ENCODE measurements around the gene ARSA. TPM values are rescaled to one million over a fixed set of nuclear protein-coding genes. Genes with fewer than 3 reads are reported as not detected.

Gene ARSA
- total and polyA plus RNA-seq, 2 donors (not counting 3 experiments of a cell fraction or from before 2014, with no cell fraction given): 22.3 to 33.6 TPM

DNA sequence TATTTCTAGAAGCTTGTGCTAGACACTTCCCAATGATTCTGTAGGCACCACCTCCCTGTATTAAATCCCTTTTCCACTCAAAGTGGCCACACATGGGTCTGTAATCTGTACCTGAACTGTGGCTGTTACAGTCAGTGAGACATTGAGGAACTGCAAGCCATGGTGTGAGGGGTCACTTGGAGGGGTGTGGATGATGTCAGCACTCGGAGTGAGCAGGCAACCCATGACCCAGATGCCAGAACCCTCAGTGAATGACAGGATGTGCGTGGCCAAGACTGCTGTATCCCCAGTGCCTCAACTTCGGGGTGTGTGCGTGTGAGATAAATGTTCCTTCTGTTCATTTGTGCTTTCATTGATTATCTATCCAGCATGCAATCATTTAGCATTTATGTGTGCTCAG, 30.0 kb upstream of the ARSA start:
- CTCF ChIA-PET: interaction anchor here (0.7 to 1.5 kb wide), 3 partner anchors 8 to 12 kb away, joined by 3 to 7 read pairs (median 4); no protein-coding TSS in a partner anchor
- no peaks in the 10 kb centered on the region for H3K9me3 ChIP-seq (replicated peaks; ENCODE audit: control insufficient read depth, insufficient read depth, low read length)
- FAIRE-seq (no peak), DNase-seq (ENCODE audit: low read depth, low spot score) (no peak)
- no peak overlapping the region for H3K27ac ChIP-seq (ENCODE audit: insufficient read depth, low read depth, low read length)
- no peak overlapping the region for H3K4me3 ChIP-seq (replicated peaks in 1 of 3; ENCODE audit: insufficient read depth in 1 of 3, low read depth in 1 of 3, low read length in 3 of 3)
- H2AFZ ChIP-seq (ENCODE audit: low read depth, low read length): peak overlapping the region; percentile 17
- H4K20me1 ChIP-seq (replicated peaks; ENCODE audit: control insufficient read depth, extremely low read depth, insufficient read depth, low read length): no peaks in the 10 kb centered on the region
- H3K27me3 ChIP-seq (ENCODE audit: control insufficient read depth in 2 of 2, insufficient read depth in 2 of 2, low read length in 2 of 2): no peaks in the 10 kb centered on the region
- no TSS peak for BruUV-seq (replicated peaks)
- intact Hi-C loops (cut with micrococcal nuclease) (loop anchor here (2.0 kb wide), 1 partner anchor 17 kb away; no protein-coding TSS in a partner anchor), dilution Hi-C loops (cut with MboI; ENCODE audit: extremely low pct_ligation_motif_present, low sequenced_read_pairs) (no loop called here)
- H3K79me2 ChIP-seq (ENCODE audit: control insufficient read depth, insufficient read depth, low read length): no peaks in the 10 kb centered on the region
- peaks cover 29% of the 10 kb centered on the region for H3K4me1 ChIP-seq (ENCODE audit: control insufficient read depth, extremely low read depth, insufficient read depth, low read length)
- TF ChIP-seq JUN (IDR thresholded peaks at IDR 0.05; ENCODE audit: borderline replicate concordance, insufficient read depth, insufficient read length, low read depth) (no peak), MYC (IDR thresholded peaks at IDR 0.05; ENCODE audit: low read depth, low read length) (no peak)
- TF ChIP-seq, protein P1, sequence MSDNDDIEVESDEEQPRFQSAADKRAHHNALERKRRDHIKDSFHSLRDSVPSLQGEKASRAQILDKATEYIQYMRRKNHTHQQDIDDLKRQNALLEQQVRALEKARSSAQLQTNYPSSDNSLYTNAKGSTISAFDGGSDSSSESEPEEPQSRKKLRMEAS (IDR thresholded peaks at IDR 0.05; ENCODE audit: insufficient read depth, insufficient read length): no peak
- H3K4me2 ChIP-seq (ENCODE audit: insufficient read depth, low read length): no peak overlapping the region
- no peaks in the 10 kb centered on the region for H3K9me1 ChIP-seq (replicated peaks; ENCODE audit: control insufficient read depth, extremely low read depth, insufficient read depth, low read length)
- POLR2A ChIA-PET: no interaction called here
- no peaks in the 10 kb centered on the region for H3K36me3 ChIP-seq (ENCODE audit: control insufficient read depth in 2 of 2, extremely low read depth in 1 of 2, insufficient read depth in 2 of 2, low read length in 2 of 2)
- no peak overlapping the region for H3K9ac ChIP-seq (replicated peaks; ENCODE audit: extremely low read depth, insufficient read depth, low read length)

DNA sequence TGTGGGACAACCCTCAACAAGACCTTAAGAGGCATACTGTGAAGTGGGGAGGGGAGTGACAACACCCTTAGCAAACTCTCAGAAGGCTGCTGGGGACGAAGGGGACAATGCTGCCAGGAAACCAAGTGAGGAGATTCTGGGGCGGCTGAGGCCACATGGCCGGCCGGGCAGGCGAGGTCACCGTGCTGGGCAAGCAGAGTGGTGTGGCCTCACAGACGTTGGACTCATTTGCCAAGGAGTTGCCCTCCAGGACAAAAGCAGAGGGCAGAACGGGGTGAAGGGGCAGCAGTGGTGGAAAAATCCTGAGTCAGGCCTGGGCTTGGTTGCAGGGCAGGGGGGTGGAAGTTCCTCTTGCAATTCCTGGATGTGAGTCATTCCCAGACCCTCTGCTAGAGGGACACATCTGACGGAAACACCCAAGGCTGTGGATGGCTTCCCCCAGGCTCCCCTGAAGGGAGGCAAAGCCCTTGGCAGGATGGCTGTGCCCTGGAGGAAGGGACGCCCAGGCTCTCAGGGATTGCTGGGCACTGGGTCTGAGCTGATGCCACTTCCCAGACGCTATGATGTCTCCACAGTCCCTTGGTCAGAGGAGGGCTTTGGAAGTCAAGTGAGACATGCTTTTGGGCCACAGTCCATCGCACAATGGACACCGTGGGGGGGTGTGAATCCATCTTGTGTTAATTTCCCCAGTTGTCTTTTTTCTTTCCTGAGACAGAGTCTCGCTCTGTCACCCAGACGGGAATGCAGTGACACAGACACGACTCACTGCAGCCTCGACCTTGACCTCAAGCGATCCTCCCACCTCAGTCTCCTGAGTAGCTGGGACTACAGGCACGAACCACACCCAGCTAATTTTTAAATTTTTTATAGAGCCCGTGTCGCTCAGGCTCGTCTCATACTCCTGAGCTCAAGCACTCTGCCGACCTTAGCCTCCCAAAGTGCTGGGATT, 28.4 kb upstream of the ARSA start:
- ChIA-PET CTCF (interaction anchor here (0.7 to 1.5 kb wide), 7 partner anchors 10 to 36 kb away, joined by 3 to 7 read pairs (median 4); partner anchors contain the start of genes ARSA and SHANK3), POLR2A (interaction anchor here (1.3 kb wide), 1 partner anchor 15 kb away, joined by 4 read pairs; no protein-coding TSS in a partner anchor)
- peak overlapping the region; percentile 47 for H3K4me2 ChIP-seq (ENCODE audit: insufficient read depth, low read length)
- BruUV-seq (replicated peaks): TSS peak; percentile 91
- H3K9me1 ChIP-seq (replicated peaks; ENCODE audit: control insufficient read depth, extremely low read depth, insufficient read depth, low read length): no peaks in the 10 kb centered on the region
- dilution Hi-C loops (cut with MboI; ENCODE audit: extremely low pct_ligation_motif_present, low sequenced_read_pairs) (no loop called here), intact Hi-C loops (cut with micrococcal nuclease) (loop anchor here (1.0 to 2.0 kb wide), 3 partner anchors 16 to 28 kb away; partner anchors contain the start of genes ARSA and SHANK3)
- H3K4me1 ChIP-seq (ENCODE audit: control insufficient read depth, extremely low read depth, insufficient read depth, low read length): peaks cover 29% of the 10 kb centered on the region
- no peaks in the 10 kb centered on the region for H3K36me3 ChIP-seq (ENCODE audit: control insufficient read depth in 2 of 2, extremely low read depth in 1 of 2, insufficient read depth in 2 of 2, low read length in 2 of 2)
- H3K27ac ChIP-seq (ENCODE audit: insufficient read depth, low read depth, low read length): peak overlapping the region; percentile 86
- TF ChIP-seq POLR2AphosphoS5 (IDR thresholded peaks at IDR 0.05; ENCODE audit: insufficient read depth, low read depth, low read length) (peak; percentile 97), POLR2A (IDR thresholded peaks at IDR 0.05; ENCODE audit: low read depth, low read length) (peak; percentile 88), FOS (IDR thresholded peaks at IDR 0.05; ENCODE audit: borderline replicate concordance, insufficient read depth, low read length) (peak; percentile 86), JUN (IDR thresholded peaks at IDR 0.05; ENCODE audit: borderline replicate concordance, insufficient read depth, insufficient read length, low read depth) (peak; percentile 95), EZH2 (IDR thresholded peaks at IDR 0.05; ENCODE audit: borderline replicate concordance, low read depth, low read length, severe bottlenecking) (no peak), MYC (IDR thresholded peaks at IDR 0.05; ENCODE audit: low read depth, low read length) (no peak), GATA2 (IDR thresholded peaks at IDR 0.05; ENCODE audit: insufficient read depth, insufficient read length, low read depth, low read length) (peak; percentile 49)
- TF ChIP-seq, protein P1 (IDR thresholded peaks at IDR 0.05; ENCODE audit: insufficient read depth, insufficient read length): peak; percentile 17
- TF ChIP-seq, protein P2, sequence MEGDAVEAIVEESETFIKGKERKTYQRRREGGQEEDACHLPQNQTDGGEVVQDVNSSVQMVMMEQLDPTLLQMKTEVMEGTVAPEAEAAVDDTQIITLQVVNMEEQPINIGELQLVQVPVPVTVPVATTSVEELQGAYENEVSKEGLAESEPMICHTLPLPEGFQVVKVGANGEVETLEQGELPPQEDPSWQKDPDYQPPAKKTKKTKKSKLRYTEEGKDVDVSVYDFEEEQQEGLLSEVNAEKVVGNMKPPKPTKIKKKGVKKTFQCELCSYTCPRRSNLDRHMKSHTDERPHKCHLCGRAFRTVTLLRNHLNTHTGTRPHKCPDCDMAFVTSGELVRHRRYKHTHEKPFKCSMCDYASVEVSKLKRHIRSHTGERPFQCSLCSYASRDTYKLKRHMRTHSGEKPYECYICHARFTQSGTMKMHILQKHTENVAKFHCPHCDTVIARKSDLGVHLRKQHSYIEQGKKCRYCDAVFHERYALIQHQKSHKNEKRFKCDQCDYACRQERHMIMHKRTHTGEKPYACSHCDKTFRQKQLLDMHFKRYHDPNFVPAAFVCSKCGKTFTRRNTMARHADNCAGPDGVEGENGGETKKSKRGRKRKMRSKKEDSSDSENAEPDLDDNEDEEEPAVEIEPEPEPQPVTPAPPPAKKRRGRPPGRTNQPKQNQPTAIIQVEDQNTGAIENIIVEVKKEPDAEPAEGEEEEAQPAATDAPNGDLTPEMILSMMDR (IDR thresholded peaks at IDR 0.05; ENCODE audit: extremely low read depth in 1 of 2, insufficient read depth in 1 of 2, low read depth in 1 of 2, low read length in 2 of 2): no peak
- peak; percentile 100 for FAIRE-seq
- peak overlapping the region; percentile 27 for H3K9ac ChIP-seq (replicated peaks; ENCODE audit: extremely low read depth, insufficient read depth, low read length)
- DNase-seq (ENCODE audit: low read depth, low spot score): peak; percentile 96
- H3K79me2 ChIP-seq (ENCODE audit: control insufficient read depth, insufficient read depth, low read length): no peaks in the 10 kb centered on the region
- H3K9me3 ChIP-seq (replicated peaks; ENCODE audit: control insufficient read depth, insufficient read depth, low read length): no peaks in the 10 kb centered on the region
- H4K20me1 ChIP-seq (replicated peaks; ENCODE audit: control insufficient read depth, extremely low read depth, insufficient read depth, low read length): no peaks in the 10 kb centered on the region
- no peak overlapping the region for H3K4me3 ChIP-seq (replicated peaks in 1 of 3; ENCODE audit: insufficient read depth in 1 of 3, low read depth in 1 of 3, low read length in 3 of 3)
- H3K27me3 ChIP-seq (ENCODE audit: control insufficient read depth in 2 of 2, insufficient read depth in 2 of 2, low read length in 2 of 2): no peaks in the 10 kb centered on the region
- peak overlapping the region; percentile 55 for H2AFZ ChIP-seq (ENCODE audit: low read depth, low read length)
